GM03348 (cell line): ENCODE results near the gene HLCS.

Experiments
- DNase-seq: peaks from one replicate; pipeline ENCODE4 v3.0.0; 2012; ENCODE audit warnings: low spot score

Gene HLCS

GRCh38 chr21:36701756-36702621 lies 264.5 kb downstream of the HLCS start:
- DNase-seq, result no peak

GRCh38 chr21:36700971-36701755 lies 265.3 kb downstream of the HLCS start:
- no peak for DNase-seq
